IPS-18c (cell line): ENCODE data around the gene ZDHHC22.
A peak's percentile ranks its signal among the peaks of the same experiment; 100 is the strongest.

Experiments
- H3K4me3 ChIP-seq: 2 replicates; pipeline ENCODE4 v1.7.0; 2013; ENCODE audit warnings: low read depth, mild to moderate bottlenecking, low read length, moderate library complexity; ENCODE audit not compliant: insufficient read depth
- H3K9me3 ChIP-seq: one replicate; pipeline ENCODE4 v1.6.1; 2013; ENCODE audit warnings: mild to moderate bottlenecking, low read length, moderate library complexity; ENCODE audit not compliant: control insufficient read depth, insufficient read depth

Gene ZDHHC22

GRCh38 chr14:77139540-77140358 lies 1.8 kb downstream of the ZDHHC22 start:
- no peaks in the 10 kb centered on the region for H3K9me3 ChIP-seq
- peak overlapping the region; percentile 77 for H3K4me3 ChIP-seq

GRCh38 chr14:77139022-77139421 lies 2.6 kb downstream of the ZDHHC22 start:
- peak overlapping the region; percentile 17; the same call in 1 of the 2 replicates for H3K4me3 ChIP-seq

GRCh38 chr14:77133720-77134338 lies 7.8 kb downstream of the ZDHHC22 start:
- no peak overlapping the region for H3K4me3 ChIP-seq
- H3K9me3 ChIP-seq = no peaks in the 10 kb centered on the region

More at GRCh38 chr14:77139022-77139421, 2.6 kb downstream of the ZDHHC22 start:
- H3K9me3 ChIP-seq = no peaks in the 10 kb centered on the region

GRCh38 chr14:77131871-77132486 lies 9.6 kb downstream of the ZDHHC22 start:
- Histone ChIP-seq H3K9me3 (no peaks in the 10 kb centered on the region), H3K4me3 (no peak overlapping the region; the same call in 1 of the 2 replicates)

DNA sequence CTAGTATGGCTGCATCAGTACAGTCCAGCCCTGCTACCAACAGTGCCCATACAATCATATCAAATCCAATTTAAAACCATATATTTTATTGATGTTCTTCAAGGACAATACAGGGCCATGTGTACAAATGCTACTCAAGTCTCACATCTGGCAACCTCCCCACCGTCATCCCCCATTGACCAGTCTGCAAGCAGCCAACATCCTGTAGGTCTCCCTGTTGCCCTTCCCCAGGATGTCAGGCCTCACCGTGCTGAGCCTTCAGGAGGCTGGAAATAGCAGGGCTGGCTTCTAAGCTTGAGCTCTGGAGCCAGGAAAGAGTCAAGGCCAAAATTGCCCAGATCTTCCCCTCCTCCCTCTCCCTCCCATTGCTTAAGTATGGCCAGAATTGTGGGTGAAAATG lies 10.4 kb downstream of the ZDHHC22 start:
- H3K9me3 ChIP-seq = no peaks in the 10 kb centered on the region
- H3K4me3 ChIP-seq = no peak overlapping the region

DNA sequence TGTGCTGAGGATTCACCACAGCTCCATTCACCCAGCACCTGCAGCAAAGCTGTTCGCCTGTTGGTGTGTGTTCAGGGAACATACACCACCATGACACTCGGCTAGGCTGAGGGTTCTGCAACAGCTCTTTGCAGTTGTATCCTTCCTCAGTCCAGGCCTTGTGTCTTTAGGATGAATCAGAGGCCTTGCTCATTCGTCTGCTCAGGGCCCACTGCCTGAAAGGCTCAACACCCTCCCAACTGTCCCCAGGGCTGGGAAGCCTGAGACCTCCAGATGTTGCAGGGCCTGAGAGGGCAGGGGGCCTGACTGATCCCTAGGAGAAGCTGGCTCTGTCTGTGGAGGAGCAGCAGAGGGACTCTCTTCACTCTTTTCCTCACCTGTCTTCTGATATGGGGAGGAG lies 11.2 kb downstream of the ZDHHC22 start:
- H3K9me3 ChIP-seq = no peaks in the 10 kb centered on the region
- no peak overlapping the region for H3K4me3 ChIP-seq

DNA sequence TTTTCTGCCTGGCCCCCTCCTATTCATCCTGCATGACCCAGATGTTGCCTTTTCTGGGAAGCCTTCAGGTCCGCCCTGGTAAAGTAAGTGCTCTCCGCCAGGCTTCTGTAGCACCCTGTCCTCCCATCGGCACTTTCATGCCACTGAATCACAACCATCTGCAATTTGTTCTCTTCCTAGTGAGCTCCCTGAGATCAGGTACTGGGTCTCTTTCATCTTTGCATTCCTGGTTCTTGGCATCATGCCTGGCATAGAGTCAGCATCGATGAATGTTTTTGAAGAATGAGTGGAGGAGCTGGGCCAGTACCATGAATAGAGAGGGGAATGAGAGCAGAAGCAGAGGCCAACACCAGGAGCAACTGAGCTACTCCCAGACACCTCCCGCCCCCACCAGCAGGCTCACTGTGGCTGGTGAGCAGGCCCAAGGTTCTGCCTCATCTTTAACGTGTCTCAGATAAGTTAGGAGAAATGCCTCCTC lies 13.1 kb downstream of the ZDHHC22 start:
- Histone ChIP-seq H3K9me3 (no peaks in the 10 kb centered on the region), H3K4me3 (no peak overlapping the region)

DNA sequence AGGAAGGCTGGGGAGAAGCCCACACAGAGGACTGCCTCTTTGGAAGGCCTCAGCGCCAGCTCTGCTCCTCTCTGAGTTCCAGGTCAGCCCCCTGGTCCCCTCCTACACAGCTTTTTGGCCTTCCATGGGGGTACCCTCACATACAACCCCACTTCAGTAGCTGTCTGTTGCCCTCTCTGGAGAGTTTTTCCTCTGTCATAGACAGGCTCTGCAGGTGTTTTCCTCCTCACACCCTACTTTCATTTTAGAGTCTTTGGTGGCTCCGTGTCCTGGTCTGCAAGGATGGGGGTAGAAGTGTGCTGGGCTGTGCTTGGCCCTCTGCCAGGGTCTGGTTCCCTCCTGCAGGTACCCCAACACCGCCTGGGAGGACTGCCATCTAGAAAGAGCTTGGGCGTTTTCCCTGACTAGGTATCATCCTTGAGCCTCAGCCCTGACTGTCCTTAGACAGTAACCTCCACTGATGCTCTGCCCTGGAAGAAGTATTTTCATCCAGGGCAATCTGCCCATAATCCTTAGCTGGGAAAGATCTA lies 15.1 kb downstream of the ZDHHC22 start:
- H3K4me3 ChIP-seq = no peak overlapping the region
- H3K9me3 ChIP-seq = no peaks in the 10 kb centered on the region

- no peak overlapping the region for H3K4me3 ChIP-seq
Measured at GRCh38 chr14:77125823-77126325, 15.7 kb downstream of the ZDHHC22 start.

GRCh38 chr14:77125281-77125801 lies 16.2 kb downstream of the ZDHHC22 start:
- peak overlapping the region; percentile 58 for H3K4me3 ChIP-seq
- H3K9me3 ChIP-seq = no peaks in the 10 kb centered on the region

More at GRCh38 chr14:77125823-77126325, 15.7 kb downstream of the ZDHHC22 start:
- no peaks in the 10 kb centered on the region for H3K9me3 ChIP-seq

- Histone ChIP-seq H3K4me3 (peak overlapping the region; percentile 58), H3K9me3 (no peaks in the 10 kb centered on the region)
Measured at GRCh38 chr14:77124345-77125280, 17.0 kb downstream of the ZDHHC22 start.

DNA sequence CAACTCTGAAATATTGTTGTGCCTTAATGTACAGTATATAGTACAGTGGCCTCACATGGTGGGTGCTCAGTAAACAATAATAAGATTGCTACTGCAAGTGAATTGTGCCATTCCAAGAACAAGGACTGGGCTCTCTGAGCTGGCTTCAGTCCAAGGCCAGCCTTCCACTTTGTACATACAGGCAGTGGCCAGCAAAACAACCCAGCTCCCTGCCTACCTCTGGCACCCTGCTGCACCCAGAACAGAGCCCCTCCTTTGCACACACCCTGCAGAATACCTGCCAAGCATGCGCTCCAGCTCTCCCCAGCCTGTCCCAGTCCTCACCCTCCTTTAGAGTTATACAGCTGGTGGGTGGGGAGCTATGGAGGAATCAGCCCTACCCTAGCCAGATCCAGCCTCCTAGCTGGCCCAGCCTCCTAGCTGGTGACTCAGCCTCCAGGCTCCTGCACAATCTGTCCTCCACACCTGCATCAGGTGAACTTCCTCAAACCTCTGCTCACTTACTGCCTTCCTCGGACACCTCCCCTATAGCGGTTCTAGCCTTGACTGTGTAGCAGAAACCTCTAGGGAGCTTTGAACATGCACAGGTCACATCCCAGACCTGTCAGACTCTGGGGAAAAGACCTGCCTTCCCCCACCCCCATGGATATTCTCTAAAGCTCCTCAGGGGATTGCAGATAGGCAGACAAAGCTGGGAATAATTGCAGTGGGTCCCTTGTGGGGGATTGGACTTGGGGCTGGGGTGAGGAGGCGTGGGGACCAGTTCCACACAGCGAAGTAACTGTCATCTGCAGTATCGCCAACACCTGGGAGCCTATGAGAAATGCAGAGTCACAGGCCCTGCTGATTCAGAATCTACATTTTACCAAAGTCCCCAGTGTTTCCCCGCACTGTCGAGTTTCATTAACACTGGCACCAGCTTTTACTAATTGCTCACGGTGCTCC lies 17.9 kb downstream of the ZDHHC22 start:
- H3K4me3 ChIP-seq = no peak overlapping the region
- no peaks in the 10 kb centered on the region for H3K9me3 ChIP-seq

GRCh38 chr14:77122526-77123125 lies 19.0 kb downstream of the ZDHHC22 start:
- Histone ChIP-seq H3K9me3 (no peaks in the 10 kb centered on the region), H3K4me3 (no peak overlapping the region)

DNA sequence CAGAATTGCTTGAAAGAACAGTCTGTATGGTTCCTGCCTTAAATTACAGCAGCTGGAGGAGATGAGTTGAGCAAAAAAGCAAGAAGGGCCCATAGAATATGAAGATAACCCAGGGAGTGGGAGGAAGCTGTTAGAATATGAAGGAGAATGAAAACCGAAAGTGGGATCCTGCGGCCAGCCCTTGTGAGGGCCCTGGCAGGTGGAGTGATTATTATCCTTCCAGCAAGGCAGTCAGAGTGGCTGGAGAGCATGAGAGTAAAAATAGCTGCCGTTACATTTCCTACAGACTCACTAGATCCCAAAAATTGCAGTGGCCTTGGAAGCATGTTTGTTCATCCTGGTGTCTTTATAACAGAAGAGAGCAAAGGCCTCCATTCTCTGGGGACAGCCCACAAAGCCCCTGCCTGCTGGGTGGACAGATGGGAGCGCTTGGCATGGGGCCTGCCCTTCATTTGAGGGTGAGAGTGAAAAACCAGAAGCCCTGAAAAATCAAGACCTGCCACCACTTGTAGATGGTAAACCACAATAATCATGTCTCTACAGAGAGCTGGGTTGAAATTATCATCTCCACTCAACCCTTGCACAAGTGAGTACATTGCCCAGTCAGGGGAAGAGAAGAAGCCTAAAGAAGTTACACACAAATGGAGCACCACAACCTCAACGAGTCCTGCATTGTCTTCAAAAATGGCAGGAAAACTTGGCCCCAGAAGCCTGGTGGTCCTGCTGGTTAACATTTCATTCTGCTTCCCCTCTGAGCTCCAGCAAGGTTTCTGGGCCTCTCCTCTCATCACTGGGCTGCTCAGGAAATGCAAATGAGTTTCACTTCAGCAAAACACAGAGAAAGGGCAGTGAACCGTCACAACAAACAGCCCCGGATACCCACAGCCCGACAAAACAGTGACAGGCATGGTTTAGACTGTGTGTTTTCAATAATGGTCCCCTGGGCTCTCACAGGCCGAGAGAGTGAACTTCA lies 20.5 kb downstream of the ZDHHC22 start:
- no peaks in the 10 kb centered on the region for H3K9me3 ChIP-seq
- H3K4me3 ChIP-seq = no peak overlapping the region
